Measurements from ENCODE around the gene INPP5A.

DNA sequence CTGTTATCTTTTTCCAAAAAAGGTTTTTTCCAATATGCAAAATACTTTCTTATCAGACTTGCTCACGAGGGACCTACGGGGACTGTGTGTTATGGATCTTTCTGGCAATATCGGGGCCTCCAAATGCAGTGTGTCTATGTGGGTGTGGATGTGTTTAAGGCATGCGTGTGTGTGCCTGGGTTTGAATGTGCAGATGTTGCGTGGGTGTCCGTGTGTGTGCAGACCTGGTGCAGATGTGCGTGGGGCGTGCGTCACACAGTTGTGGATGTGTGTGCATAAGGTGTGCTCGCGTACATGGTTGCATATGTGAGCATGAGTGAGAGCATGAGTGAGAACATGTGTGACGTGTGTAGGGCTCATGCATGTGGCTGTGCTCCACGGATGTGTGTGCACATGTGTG is 228.7 kb downstream of the INPP5A start:
- TF ChIP-seq, protein P1, sequence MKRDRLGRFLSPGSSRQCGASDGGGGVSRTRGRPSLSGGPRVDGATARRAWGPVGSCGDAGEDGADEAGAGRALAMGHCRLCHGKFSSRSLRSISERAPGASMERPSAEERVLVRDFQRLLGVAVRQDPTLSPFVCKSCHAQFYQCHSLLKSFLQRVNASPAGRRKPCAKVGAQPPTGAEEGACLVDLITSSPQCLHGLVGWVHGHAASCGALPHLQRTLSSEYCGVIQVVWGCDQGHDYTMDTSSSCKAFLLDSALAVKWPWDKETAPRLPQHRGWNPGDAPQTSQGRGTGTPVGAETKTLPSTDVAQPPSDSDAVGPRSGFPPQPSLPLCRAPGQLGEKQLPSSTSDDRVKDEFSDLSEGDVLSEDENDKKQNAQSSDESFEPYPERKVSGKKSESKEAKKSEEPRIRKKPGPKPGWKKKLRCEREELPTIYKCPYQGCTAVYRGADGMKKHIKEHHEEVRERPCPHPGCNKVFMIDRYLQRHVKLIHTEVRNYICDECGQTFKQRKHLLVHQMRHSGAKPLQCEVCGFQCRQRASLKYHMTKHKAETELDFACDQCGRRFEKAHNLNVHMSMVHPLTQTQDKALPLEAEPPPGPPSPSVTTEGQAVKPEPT (CRISPR knock-in tag; IDR thresholded peaks at IDR 0.05; ENCODE audit: low read depth), result no peak
- no peak for TF ChIP-seq SRSF9 (IDR thresholded peaks at IDR 0.05; ENCODE audit: borderline replicate concordance, insufficient read depth, low read depth, low read length, poor library complexity, severe bottlenecking)
- TF ChIP-seq NBN (conservative IDR thresholded peaks at IDR 0.05), result no peak

All from HepG2 (cell line).